ENCODE data around the gene CCDC85A. TPM values are rescaled to one million over a fixed set of nuclear protein-coding genes. Genes with fewer than 3 reads are reported as not detected.

CCDC85A gene
- total RNA-seq, 1 donor, result not detected

GRCh38 chr2:56375251-56375650, 191.5 kb downstream of the CCDC85A start:
- Histone ChIP-seq H3K27me3 (ENCODE audit: insufficient read depth, low read length) (no peaks in the 10 kb centered on the region), H3K4me3 (ENCODE audit: low read length) (no peak overlapping the region), H3K9me3 (ENCODE audit: low read depth, low read length) (no peaks in the 10 kb centered on the region), H3K4me1 (ENCODE audit: insufficient read depth, low read length) (no peaks in the 10 kb centered on the region)

GRCh38 chr2:56376699-56377665, 193.2 kb downstream of the CCDC85A start:
- H3K4me3 ChIP-seq (ENCODE audit: low read length), result no peak overlapping the region
- H3K9me3 ChIP-seq (ENCODE audit: low read depth, low read length), result no peaks in the 10 kb centered on the region
- no peaks in the 10 kb centered on the region for H3K27me3 ChIP-seq (ENCODE audit: insufficient read depth, low read length)
- no peaks in the 10 kb centered on the region for H3K4me1 ChIP-seq (ENCODE audit: insufficient read depth, low read length)

- H3K9me3 ChIP-seq (ENCODE audit: low read depth, low read length), result no peaks in the 10 kb centered on the region
- H3K4me3 ChIP-seq (ENCODE audit: low read length), result no peak overlapping the region
- H3K27me3 ChIP-seq (ENCODE audit: insufficient read depth, low read length), result no peaks in the 10 kb centered on the region
- H3K4me1 ChIP-seq (ENCODE audit: insufficient read depth, low read length), result no peaks in the 10 kb centered on the region
Measured at GRCh38 chr2:56379066-56379465, 195.3 kb downstream of the CCDC85A start.

GRCh38 chr2:56380861-56381260, 197.1 kb downstream of the CCDC85A start:
- H3K4me3 ChIP-seq (ENCODE audit: low read length), result no peak overlapping the region
- H3K27me3 ChIP-seq (ENCODE audit: insufficient read depth, low read length), result no peaks in the 10 kb centered on the region
- H3K4me1 ChIP-seq (ENCODE audit: insufficient read depth, low read length), result no peaks in the 10 kb centered on the region
- H3K9me3 ChIP-seq (ENCODE audit: low read depth, low read length), result no peaks in the 10 kb centered on the region

- H3K27me3 ChIP-seq (ENCODE audit: insufficient read depth, low read length), result no peaks in the 10 kb centered on the region
- no peaks in the 10 kb centered on the region for H3K9me3 ChIP-seq (ENCODE audit: low read depth, low read length)
- no peak overlapping the region for H3K4me3 ChIP-seq (ENCODE audit: low read length)
- H3K4me1 ChIP-seq (ENCODE audit: insufficient read depth, low read length), result no peaks in the 10 kb centered on the region
Measured at GRCh38 chr2:56382466-56382865, 198.7 kb downstream of the CCDC85A start.

GRCh38 chr2:56386657-56387056, 202.9 kb downstream of the CCDC85A start:
- Histone ChIP-seq H3K9me3 (ENCODE audit: low read depth, low read length) (no peaks in the 10 kb centered on the region), H3K27me3 (ENCODE audit: insufficient read depth, low read length) (no peaks in the 10 kb centered on the region), H3K4me1 (ENCODE audit: insufficient read depth, low read length) (no peaks in the 10 kb centered on the region), H3K4me3 (ENCODE audit: low read length) (no peak overlapping the region)

GRCh38 chr2:56390644-56391043, 206.9 kb downstream of the CCDC85A start:
- H3K27me3 ChIP-seq (ENCODE audit: insufficient read depth, low read length), result no peaks in the 10 kb centered on the region
- no peak overlapping the region for H3K4me3 ChIP-seq (ENCODE audit: low read length)
- no peaks in the 10 kb centered on the region for H3K4me1 ChIP-seq (ENCODE audit: insufficient read depth, low read length)
- H3K9me3 ChIP-seq (ENCODE audit: low read depth, low read length), result no peaks in the 10 kb centered on the region

- Histone ChIP-seq H3K9me3 (ENCODE audit: low read depth, low read length) (no peaks in the 10 kb centered on the region), H3K27me3 (ENCODE audit: insufficient read depth, low read length) (no peaks in the 10 kb centered on the region), H3K4me3 (ENCODE audit: low read length) (no peak overlapping the region), H3K4me1 (ENCODE audit: insufficient read depth, low read length) (no peaks in the 10 kb centered on the region)
Measured at GRCh38 chr2:56410140-56410539, 226.3 kb downstream of the CCDC85A start.

- no peaks in the 10 kb centered on the region for H3K27me3 ChIP-seq (ENCODE audit: insufficient read depth, low read length)
- no peaks in the 10 kb centered on the region for H3K9me3 ChIP-seq (ENCODE audit: low read depth, low read length)
- no peak overlapping the region for H3K4me3 ChIP-seq (ENCODE audit: low read length)
- no peaks in the 10 kb centered on the region for H3K4me1 ChIP-seq (ENCODE audit: insufficient read depth, low read length)
Measured at GRCh38 chr2:56416500-56417176, 232.8 kb downstream of the CCDC85A start.

Measured in mononuclear cell (primary cell).